H9 (cell line): ENCODE results near the gene ZBTB26. TPM values are rescaled to one million over a fixed set of nuclear protein-coding genes. Genes with fewer than 3 reads are reported as not detected.

Experiments
- DNase-seq: peaks from one replicate; pipeline ENCODE4 v3.0.0-alpha.2; 2017
- H2AFZ ChIP-seq: one replicate; pipeline ENCODE4 v1.6.1; 2013; ENCODE audit warnings: mild to moderate bottlenecking, low read length, control low read depth, moderate library complexity
- H2AK5ac ChIP-seq: 2 replicates; pipeline ENCODE4 v1.6.1; 2013; ENCODE audit warnings: low read length, control low read depth, mixed read lengths; ENCODE audit not compliant: insufficient read length
- H2BK120ac ChIP-seq: one replicate; pipeline ENCODE4 v1.6.1; 2013; ENCODE audit warnings: low read depth, mild to moderate bottlenecking, low read length, control low read depth, inconsistent platforms; ENCODE audit not compliant: poor library complexity, severe bottlenecking
- H2BK12ac ChIP-seq: 2 replicates; pipeline ENCODE4 v1.6.1; 2013; ENCODE audit warnings: low read length, control low read depth, mixed read lengths, low read depth; ENCODE audit not compliant: insufficient read length
- H2BK15ac ChIP-seq: 2 replicates; pipeline ENCODE4 v1.6.1; 2013; ENCODE audit warnings: low read depth, low read length, control low read depth
- H2BK20ac ChIP-seq: one replicate; pipeline ENCODE4 v1.6.1; 2013; ENCODE audit warnings: low read depth, mild to moderate bottlenecking, low read length, control low read depth, inconsistent platforms; ENCODE audit not compliant: poor library complexity, severe bottlenecking
- H2BK5ac ChIP-seq: 2 replicates; pipeline ENCODE4 v1.6.1; 2013; ENCODE audit warnings: low read length, control low read depth, mixed read lengths; ENCODE audit not compliant: insufficient read length
- H3K14ac ChIP-seq: 2 replicates; pipeline ENCODE4 v1.6.1; 2013; ENCODE audit warnings: low read length, control low read depth; ENCODE audit not compliant: insufficient read depth
- H3K18ac ChIP-seq: 2 replicates; pipeline ENCODE4 v1.6.1; 2013; ENCODE audit warnings: low read depth, mild to moderate bottlenecking, mixed read lengths, low read length, control low read depth; ENCODE audit not compliant: insufficient read length
- H3K23ac ChIP-seq: 2 replicates; pipeline ENCODE4 v1.6.1; 2013; ENCODE audit warnings: low read length, control low read depth, mixed read lengths, low read depth; ENCODE audit not compliant: insufficient read length
- H3K23me2 ChIP-seq: 2 replicates; pipeline ENCODE4 v1.6.1; 2013; ENCODE audit warnings: low read depth, mild to moderate bottlenecking, mixed read lengths, low read length, control low read depth; ENCODE audit not compliant: insufficient read length, poor library complexity, severe bottlenecking
- H3K27ac ChIP-seq: 2 replicates; pipeline ENCODE4 v1.5.1; 2013; ENCODE audit warnings: low read length, control low read depth, mixed read lengths, low read depth; ENCODE audit not compliant: insufficient read length
- H3K27me3 ChIP-seq: 2 replicates; pipeline ENCODE4 v1.6.1; 2013; ENCODE audit warnings: low read length, control low read depth, inconsistent platforms; ENCODE audit not compliant: insufficient read depth
- H3K4ac ChIP-seq: 2 replicates; pipeline ENCODE4 v1.6.1; 2013; ENCODE audit warnings: low read depth, mild to moderate bottlenecking, control low read depth, inconsistent platforms, low read length, moderate library complexity
- H3K4me1 ChIP-seq: 2 replicates; pipeline ENCODE4 v1.6.1; 2013; ENCODE audit warnings: low read length, control low read depth, inconsistent platforms; ENCODE audit not compliant: insufficient read depth
- H3K4me2 ChIP-seq: 2 replicates; pipeline ENCODE4 v1.6.1; 2013; ENCODE audit warnings: low read length, control low read depth, mixed read lengths; ENCODE audit not compliant: insufficient read length, insufficient read depth
- H3K56ac ChIP-seq: 2 replicates; pipeline ENCODE4 v1.6.1; 2013; ENCODE audit warnings: low read depth, mild to moderate bottlenecking, mixed read lengths, low read length, control low read depth; ENCODE audit not compliant: insufficient read length
- H3K79me1 ChIP-seq: 2 replicates; pipeline ENCODE4 v1.6.1; 2013; ENCODE audit warnings: low read depth, mild to moderate bottlenecking, moderate library complexity, low read length, control low read depth, inconsistent platforms; ENCODE audit not compliant: insufficient read depth, poor library complexity, severe bottlenecking
- H3K79me2 ChIP-seq: 2 replicates; pipeline ENCODE4 v1.6.1; 2013; ENCODE audit warnings: low read length, control low read depth, inconsistent platforms; ENCODE audit not compliant: insufficient read depth
- H3K9ac ChIP-seq: 2 replicates; pipeline ENCODE4 v1.6.1; 2013; ENCODE audit warnings: low read length, control low read depth, mixed read lengths; ENCODE audit not compliant: insufficient read length; ENCODE audit errors: extremely low read depth
- H3K9me3 ChIP-seq: one replicate; pipeline ENCODE4 v1.6.1; 2013; ENCODE audit warnings: low read depth, low read length, inconsistent platforms; ENCODE audit not compliant: control insufficient read depth
- H3T11ph ChIP-seq: one replicate; pipeline ENCODE4 v1.6.1; 2013; ENCODE audit warnings: mild to moderate bottlenecking, low read length, control low read depth, inconsistent platforms
- H4K20me1 ChIP-seq: one replicate; pipeline ENCODE4 v1.6.1; 2013; ENCODE audit not compliant: control insufficient read depth, insufficient read length, insufficient read depth
- H4K5ac ChIP-seq: 2 replicates; pipeline ENCODE4 v1.6.1; 2013; ENCODE audit warnings: low read depth, mild to moderate bottlenecking, mixed read lengths, low read length, control low read depth; ENCODE audit not compliant: insufficient read length
- H4K8ac ChIP-seq: replicated peaks from 2 replicates; pipeline ENCODE4 v1.6.1; 2013; ENCODE audit warnings: low read length, control low read depth, mixed read lengths, low read depth; ENCODE audit not compliant: insufficient read length
- H4K91ac ChIP-seq: 2 replicates; pipeline ENCODE4 v1.6.1; 2013; ENCODE audit warnings: low read depth, mild to moderate bottlenecking, moderate library complexity, mixed read lengths, low read length, control low read depth; ENCODE audit not compliant: insufficient read length
- H3K27ac Mint-ChIP-seq, 3 experiments: 2 replicates in 2 of 3; 3 replicates in 1 of 3; pipeline ENCODE4 v1.8.0; 2020 to 2021; ENCODE audit warnings: mixed read lengths in 3 of 3, mild to moderate bottlenecking in 1 of 3, moderate library complexity in 1 of 3
- H3K27me3 Mint-ChIP-seq: 2 replicates; pipeline ENCODE4 v1.8.0; 2021; ENCODE audit warnings: low read depth, mild to moderate bottlenecking, moderate library complexity, mixed read lengths
- H3K36me3 Mint-ChIP-seq, 3 experiments: 2 replicates in 2 of 3; 3 replicates in 1 of 3; pipeline ENCODE4 v1.8.0; 2020 to 2021; ENCODE audit warnings: low read depth in 3 of 3, mixed read lengths in 3 of 3; ENCODE audit not compliant: insufficient read depth in 1 of 3
- H3K4me1 Mint-ChIP-seq, 2 experiments: 2 replicates each; pipeline ENCODE4 v1.8.0; 2020; ENCODE audit warnings: mixed read lengths in 2 of 2
- H3K4me3 Mint-ChIP-seq, 2 experiments: 2 replicates in 1 of 2; 3 replicates in 1 of 2; pipeline ENCODE4 v1.8.0; 2020 to 2021; ENCODE audit warnings: mild to moderate bottlenecking in 2 of 2, mixed read lengths in 2 of 2, moderate library complexity in 1 of 2
- H3K9me3 Mint-ChIP-seq, 2 experiments: 2 replicates in 1 of 2; 3 replicates in 1 of 2; pipeline ENCODE4 v1.8.0; 2020; ENCODE audit warnings: mild to moderate bottlenecking in 2 of 2, mixed read lengths in 2 of 2, moderate library complexity in 1 of 2
- CTCF ChIP-seq: fragments of 200-600 bp; sonication (generic); conservative IDR thresholded peaks from 3 replicates; pipeline ENCODE4 v1.8.0; 2021; ENCODE audit warnings: antibody characterized with exemption, mild to moderate bottlenecking
- WGBS: extraction: QIAGEN DNeasy Blood & Tissue Kit; methylation state at CpG from one replicate; pipeline ENCODE4 v1.1.7; 2013; ENCODE audit warnings: missing lambda C conversion rate, low lambda C conversion rate, mixed read lengths; ENCODE audit not compliant: insufficient read length; ENCODE audit errors: extremely low coverage; 5-methylcytosine and 5-hydroxymethylcytosine counted together
- total RNA-seq: library from RNA; stranded (reverse); gene quantifications from 2 replicates; pipeline ENCODE4 v1.2.1, GENCODE V29; 2021

ZBTB26 gene
- total RNA-seq, 1 experiment from 2014 or later = 5.8 TPM

GRCh38 chr9:122975196-122975595 lies 43.9 kb upstream of the ZBTB26 start:
- Mint-ChIP-seq H3K36me3 (peaks cover 11 to 30% (median 21%) of the 10 kb centered on the region in 3 experiments), H3K4me3 (no peak overlapping the region), H3K27ac (no peak overlapping the region), H3K4me1 (no peaks in the 10 kb centered on the region), H3K9me3 (no peaks in the 10 kb centered on the region), H3K27me3 (no peaks in the 10 kb centered on the region)
- H3K9me3 ChIP-seq = no peaks in the 10 kb centered on the region
- H2BK120ac ChIP-seq = no peak overlapping the region
- H2BK20ac ChIP-seq = no peak overlapping the region
- no peaks in the 10 kb centered on the region for H3K27me3 ChIP-seq
- no peaks in the 10 kb centered on the region for H3K4me1 ChIP-seq
- no peak overlapping the region for H3K56ac ChIP-seq
- no peak overlapping the region for H3K4ac ChIP-seq
- peaks cover 5% of the 10 kb centered on the region for H3K79me1 ChIP-seq
- no peak overlapping the region for H4K8ac ChIP-seq
- no peak overlapping the region for H3K4me2 ChIP-seq
- H2BK12ac ChIP-seq = no peak overlapping the region
- no peak overlapping the region for H2AK5ac ChIP-seq
- no peak overlapping the region for H3K23ac ChIP-seq
- H3K23me2 ChIP-seq = no peaks in the 10 kb centered on the region
- no peak for DNase-seq
- no peak overlapping the region for H2BK15ac ChIP-seq
- H3K27ac ChIP-seq = no peak overlapping the region
- no peak overlapping the region for H4K5ac ChIP-seq
- H3T11ph ChIP-seq = no peak overlapping the region
- no peaks in the 10 kb centered on the region for H3K79me2 ChIP-seq
- H2AFZ ChIP-seq = no peak overlapping the region
- H3K9ac ChIP-seq = no peak overlapping the region
- H2BK5ac ChIP-seq = no peak overlapping the region
- no peak overlapping the region for H4K91ac ChIP-seq
- no CpG with 5 or more reads among the region's 2 CpGs for WGBS
- no peaks in the 10 kb centered on the region for H4K20me1 ChIP-seq
- H3K18ac ChIP-seq = no peak overlapping the region
- H3K14ac ChIP-seq = no peak overlapping the region
- TF ChIP-seq CTCF = no peak
